ENCODE results near the gene FOXD1.

The FOXD1 gene

GRCh38 chr5:73405691-73406090, 42.9 kb downstream of the FOXD1 start:
- no peak overlapping the region for H3K4me3 ChIP-seq (ENCODE audit: control insufficient read depth, low read depth, low read length)
- no peak for TF ChIP-seq CTCF (conservative IDR thresholded peaks at IDR 0.05; ENCODE audit: control insufficient read depth, insufficient read depth, low read depth, low read length)
- no peak for DNase-seq (ENCODE audit: low read depth)

- H3K4me3 ChIP-seq (ENCODE audit: control insufficient read depth, low read depth, low read length), result no peak overlapping the region
- DNase-seq (ENCODE audit: low read depth), result no peak
- no peak for TF ChIP-seq CTCF (conservative IDR thresholded peaks at IDR 0.05; ENCODE audit: control insufficient read depth, insufficient read depth, low read depth, low read length)
Measured at GRCh38 chr5:73399775-73400174, 48.8 kb downstream of the FOXD1 start.

Measured in fibroblast of mammary gland (primary cell).